Activated CD4-positive, alpha-beta T cell treated with anti-CD3 and anti-CD28 coated beads, Interleukin-2, amount 10 ng/mL, durations not matched to agents 7 days and 5 days (primary cell): Measurements from ENCODE around the gene WWOX. TPM values are rescaled to one million over a fixed set of nuclear protein-coding genes. Genes with fewer than 3 reads are reported as not detected.

ENCODE experiments used
- CTCF ChIA-PET: fragments of 350-600 bp; sonication (Branson Sonifier 250); formaldehyde crosslinking; loops from one replicate; lab custom pipeline; 2021; ENCODE audit warnings: antibody characterized with exemption; lab: Charles Lee
- POLR2A ChIA-PET: fragments of 350-600 bp; sonication (Branson Sonifier 250); formaldehyde crosslinking; loops from one replicate; lab custom pipeline; 2021; ENCODE audit warnings: antibody characterized with exemption; lab: Charles Lee
- DNase-seq: peaks from one replicate; pipeline ENCODE4 v3.0.0-alpha.2; 2020
- H3K27ac Mint-ChIP-seq: one replicate; pipeline ENCODE4 v1.8.0; 2021; ENCODE audit warnings: mild to moderate bottlenecking, moderate library complexity, mixed read lengths
- H3K27me3 Mint-ChIP-seq: one replicate; pipeline ENCODE4 v1.8.0; 2021; ENCODE audit warnings: mixed read lengths
- H3K36me3 Mint-ChIP-seq: one replicate; pipeline ENCODE4 v1.8.0; 2021; ENCODE audit warnings: low read depth, mixed read lengths
- H3K4me1 Mint-ChIP-seq: one replicate; pipeline ENCODE4 v1.8.0; 2021; ENCODE audit warnings: mixed read lengths
- H3K4me3 Mint-ChIP-seq: one replicate; pipeline ENCODE4 v1.8.0; 2021; ENCODE audit warnings: mild to moderate bottlenecking, moderate library complexity, mixed read lengths
- H3K9me3 Mint-ChIP-seq: one replicate; pipeline ENCODE4 v1.8.0; 2021; ENCODE audit warnings: mixed read lengths
- total RNA-seq, 2 experiments: library from RNA; stranded (reverse); gene quantifications; one replicate each; pipeline ENCODE4 v1.2.3, GENCODE V29; 2021

WWOX gene
- total RNA-seq, 2 experiments from 2014 or later = 22.2 to 28.9 TPM

DNA sequence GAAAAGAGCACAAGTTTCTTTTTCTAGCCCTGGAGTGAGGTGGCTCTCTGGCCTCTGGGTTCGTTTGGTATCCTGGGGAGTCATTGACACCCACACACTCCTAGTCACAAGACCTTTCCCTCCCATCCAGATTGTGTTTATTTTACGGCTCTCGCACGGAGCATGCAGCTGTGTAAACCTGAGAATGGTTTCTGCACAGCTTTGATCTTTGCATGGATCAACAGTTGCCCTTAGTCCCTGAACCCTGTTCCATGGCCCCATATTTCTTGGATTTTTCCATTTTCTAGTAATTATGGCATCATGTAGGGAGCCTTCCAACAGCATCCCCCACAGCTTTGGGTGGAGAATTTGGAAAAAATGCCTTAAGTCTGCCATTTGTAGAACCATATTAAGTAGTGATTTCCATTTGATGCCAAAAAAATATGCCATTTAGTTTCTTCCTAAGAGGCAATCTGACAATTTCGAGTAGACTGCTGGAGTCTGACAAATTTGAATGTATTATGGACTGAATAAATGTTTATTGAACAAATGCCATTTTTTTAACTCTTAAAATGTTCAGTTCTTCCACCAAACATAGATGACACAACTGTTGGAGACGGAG is 197.7 kb downstream of the WWOX start:
- no peak for DNase-seq
- Mint-ChIP-seq H3K27ac (no peak overlapping the region), H3K4me3 (no peak overlapping the region), H3K36me3 (no peaks in the 10 kb centered on the region), H3K9me3 (no peaks in the 10 kb centered on the region), H3K4me1 (no peaks in the 10 kb centered on the region), H3K27me3 (no peaks in the 10 kb centered on the region)
- CTCF ChIA-PET = no interaction called here
- POLR2A ChIA-PET = no interaction called here

GRCh38 chr16:78298986-78299385 is 199.5 kb downstream of the WWOX start:
- Mint-ChIP-seq H3K27ac (no peak overlapping the region), H3K27me3 (no peaks in the 10 kb centered on the region), H3K9me3 (no peaks in the 10 kb centered on the region), H3K36me3 (no peaks in the 10 kb centered on the region), H3K4me1 (no peaks in the 10 kb centered on the region), H3K4me3 (no peak overlapping the region)
- ChIA-PET POLR2A (no interaction called here), CTCF (interaction anchor here (1.1 kb wide), 1 partner anchor 13 kb away, joined by 5 read pairs; no protein-coding TSS in a partner anchor)
- DNase-seq = no peak

GRCh38 chr16:78300469-78300868 is 201.0 kb downstream of the WWOX start:
- Mint-ChIP-seq H3K36me3 (no peaks in the 10 kb centered on the region), H3K4me3 (no peak overlapping the region), H3K9me3 (no peaks in the 10 kb centered on the region), H3K27ac (no peak overlapping the region), H3K27me3 (no peaks in the 10 kb centered on the region), H3K4me1 (no peaks in the 10 kb centered on the region)
- ChIA-PET POLR2A (no interaction called here), CTCF (interaction anchor here (1.0 kb wide), 1 partner anchor 12 kb away, joined by 3 read pairs; no protein-coding TSS in a partner anchor)
- DNase-seq = no peak

- no peak for DNase-seq
- Mint-ChIP-seq H3K27me3 (no peaks in the 10 kb centered on the region), H3K4me1 (no peaks in the 10 kb centered on the region), H3K4me3 (no peak overlapping the region), H3K27ac (no peak overlapping the region), H3K9me3 (no peaks in the 10 kb centered on the region), H3K36me3 (no peaks in the 10 kb centered on the region)
- CTCF ChIA-PET = no interaction called here
- POLR2A ChIA-PET = no interaction called here
Observed at GRCh38 chr16:78303946-78304345, 204.5 kb downstream of the WWOX start.

- Mint-ChIP-seq H3K4me1 (peaks cover 8% of the 10 kb centered on the region), H3K36me3 (no peaks in the 10 kb centered on the region), H3K27me3 (no peaks in the 10 kb centered on the region), H3K9me3 (no peaks in the 10 kb centered on the region), H3K4me3 (no peak overlapping the region), H3K27ac (no peak overlapping the region)
- no peak for DNase-seq
- ChIA-PET CTCF (no interaction called here), POLR2A (no interaction called here)
Observed at GRCh38 chr16:78306361-78306760, 206.9 kb downstream of the WWOX start.

DNA sequence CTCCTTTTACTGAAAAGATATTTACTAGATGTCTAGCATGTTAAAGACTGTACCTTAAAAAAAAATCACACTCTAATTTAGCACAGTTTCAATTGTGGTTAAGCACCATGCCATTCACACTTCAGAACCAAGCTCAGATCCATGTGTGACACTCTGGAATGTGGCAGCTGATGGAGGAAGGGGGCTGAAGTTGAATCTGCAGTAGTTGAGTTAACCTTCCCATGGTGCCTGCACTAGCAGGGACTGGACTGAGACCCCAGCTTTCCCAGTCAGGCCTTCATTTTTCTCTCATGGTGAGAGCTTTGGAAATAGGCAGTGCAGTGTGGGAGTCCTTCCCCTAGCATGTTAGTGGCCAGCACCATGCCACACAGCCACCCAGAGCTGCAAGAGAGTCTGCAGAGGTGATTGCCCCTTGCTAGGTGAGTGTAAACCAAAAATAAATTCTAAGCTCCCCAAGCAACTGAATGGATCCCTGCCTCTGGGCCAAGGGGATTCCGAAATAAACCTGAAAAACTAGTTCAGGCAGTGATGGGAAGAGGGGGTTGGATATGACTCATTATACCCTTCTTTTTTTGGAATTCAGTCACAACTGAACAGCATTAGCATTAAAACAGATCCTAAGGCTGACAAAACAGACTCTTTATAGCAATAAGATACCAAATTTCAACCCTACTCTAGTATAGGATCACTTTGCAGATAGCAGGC is 208.5 kb downstream of the WWOX start:
- Mint-ChIP-seq H3K4me3 (no peak overlapping the region), H3K27me3 (no peaks in the 10 kb centered on the region), H3K4me1 (peaks cover 8% of the 10 kb centered on the region), H3K27ac (no peak overlapping the region), H3K9me3 (no peaks in the 10 kb centered on the region), H3K36me3 (no peaks in the 10 kb centered on the region)
- POLR2A ChIA-PET = no interaction called here
- DNase-seq = no peak
- CTCF ChIA-PET = interaction anchor here (0.9 kb wide), 1 partner anchor 24 kb away, joined by 3 read pairs; no protein-coding TSS in a partner anchor

DNA sequence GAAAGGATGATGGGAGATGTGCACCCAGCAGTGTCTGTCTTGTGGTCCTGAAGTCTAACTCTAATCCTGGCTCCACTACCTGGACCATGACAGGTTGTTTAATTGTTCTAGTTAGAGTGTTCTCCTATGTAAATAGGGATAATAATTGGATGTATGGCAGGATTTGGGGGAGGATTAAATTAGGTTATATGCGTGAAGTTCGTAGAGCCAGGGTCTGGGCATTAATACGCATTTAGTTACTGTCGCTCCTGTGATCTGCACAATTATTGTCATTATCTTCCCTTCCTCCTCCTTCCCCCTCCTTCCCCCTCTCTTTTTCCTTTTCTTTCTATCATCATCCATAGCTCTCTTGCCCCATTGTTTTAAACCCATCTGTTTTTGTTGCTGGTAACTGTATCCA is 210.3 kb downstream of the WWOX start:
- ChIA-PET CTCF (no interaction called here), POLR2A (no interaction called here)
- H3K9me3 Mint-ChIP-seq = no peaks in the 10 kb centered on the region
- H3K27me3 Mint-ChIP-seq = no peaks in the 10 kb centered on the region
- H3K36me3 Mint-ChIP-seq = no peaks in the 10 kb centered on the region
- H3K4me1 Mint-ChIP-seq = peaks cover 8% of the 10 kb centered on the region
- H3K27ac Mint-ChIP-seq = no peak overlapping the region
- H3K4me3 Mint-ChIP-seq = no peak overlapping the region
- no peak for DNase-seq

DNA sequence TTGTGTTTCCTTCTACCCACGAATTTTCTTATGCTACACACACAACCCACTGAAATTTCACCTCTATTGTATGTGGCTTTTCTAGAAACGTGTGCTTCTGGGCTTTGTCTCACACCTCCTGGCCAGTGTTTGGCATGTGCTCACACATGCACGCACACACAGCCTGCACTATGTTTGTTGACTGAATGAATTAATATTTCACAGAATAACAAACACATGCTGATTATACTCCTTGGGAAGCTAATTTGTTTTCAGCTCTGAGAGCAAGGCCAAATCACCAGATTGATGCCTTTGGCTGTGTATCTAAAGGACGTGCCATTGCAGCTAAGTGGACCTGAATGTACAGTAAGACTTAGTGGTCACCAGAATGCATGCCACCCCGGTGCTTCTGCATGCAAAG is 210.7 kb downstream of the WWOX start:
- DNase-seq = no peak
- Mint-ChIP-seq H3K27ac (no peak overlapping the region), H3K27me3 (no peaks in the 10 kb centered on the region), H3K36me3 (no peaks in the 10 kb centered on the region), H3K9me3 (no peaks in the 10 kb centered on the region), H3K4me3 (no peak overlapping the region), H3K4me1 (peaks cover 8% of the 10 kb centered on the region)
- POLR2A ChIA-PET = no interaction called here
- CTCF ChIA-PET = no interaction called here

DNA sequence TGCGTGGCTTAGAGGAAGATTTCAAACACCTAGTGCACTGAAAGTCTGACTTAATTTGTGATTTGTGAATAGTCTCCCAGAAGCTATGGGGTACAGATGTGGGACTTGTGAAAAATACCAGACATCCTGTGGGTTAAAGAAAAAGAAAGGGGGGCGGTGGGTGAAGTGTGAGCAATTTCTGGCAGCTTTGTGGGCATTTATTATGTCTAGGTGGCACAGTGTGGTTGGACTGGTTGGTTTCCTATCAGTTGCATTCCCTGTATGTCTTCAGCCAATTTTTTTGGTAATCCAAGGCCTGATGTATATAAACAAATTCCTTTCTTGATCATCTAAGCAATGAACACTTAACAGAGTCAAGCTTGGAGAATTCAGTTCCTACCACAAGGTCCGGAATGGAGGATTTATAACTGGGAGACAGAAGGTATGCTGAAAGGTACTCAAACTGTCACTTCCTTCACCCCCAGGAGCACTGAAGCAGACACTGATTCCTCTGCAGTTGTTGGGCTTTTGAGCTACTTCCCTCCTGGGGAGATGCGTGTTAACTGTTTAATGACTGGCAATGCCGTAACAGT is 211.6 kb downstream of the WWOX start:
- H3K36me3 Mint-ChIP-seq = no peaks in the 10 kb centered on the region
- CTCF ChIA-PET = no interaction called here
- H3K9me3 Mint-ChIP-seq = no peaks in the 10 kb centered on the region
- H3K27me3 Mint-ChIP-seq = no peaks in the 10 kb centered on the region
- H3K4me3 Mint-ChIP-seq = no peak overlapping the region
- POLR2A ChIA-PET = no interaction called here
- no peak overlapping the region for H3K27ac Mint-ChIP-seq
- peaks cover 8% of the 10 kb centered on the region for H3K4me1 Mint-ChIP-seq
- no peak for DNase-seq

DNA sequence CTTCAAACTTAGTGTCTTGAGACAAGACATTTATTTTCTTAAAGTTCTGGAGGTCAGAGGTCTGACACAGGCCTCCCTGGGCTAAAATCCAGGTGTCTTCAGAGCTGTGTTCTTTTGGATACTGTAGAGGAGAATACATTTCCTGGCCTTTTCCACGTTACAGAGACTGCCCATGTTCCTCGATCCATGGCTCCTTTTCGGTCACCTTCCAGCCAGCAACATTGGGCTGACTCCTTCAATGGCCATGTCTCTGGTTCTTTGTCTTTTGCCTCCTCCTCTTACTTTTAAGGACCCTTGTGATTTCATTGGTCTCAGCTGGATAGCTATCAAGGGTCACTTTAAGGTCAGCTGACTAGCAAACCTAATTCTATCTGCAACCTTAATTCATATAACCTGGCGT is 212.4 kb downstream of the WWOX start:
- Mint-ChIP-seq H3K4me3 (no peak overlapping the region), H3K27me3 (no peaks in the 10 kb centered on the region), H3K36me3 (no peaks in the 10 kb centered on the region), H3K27ac (no peak overlapping the region), H3K4me1 (peaks cover 8% of the 10 kb centered on the region), H3K9me3 (no peaks in the 10 kb centered on the region)
- no peak for DNase-seq
- POLR2A ChIA-PET = no interaction called here
- CTCF ChIA-PET = interaction anchor here (0.7 to 0.8 kb wide), 2 partner anchors 11 to 12 kb away, joined by 3 to 5 read pairs; no protein-coding TSS in a partner anchor

DNA sequence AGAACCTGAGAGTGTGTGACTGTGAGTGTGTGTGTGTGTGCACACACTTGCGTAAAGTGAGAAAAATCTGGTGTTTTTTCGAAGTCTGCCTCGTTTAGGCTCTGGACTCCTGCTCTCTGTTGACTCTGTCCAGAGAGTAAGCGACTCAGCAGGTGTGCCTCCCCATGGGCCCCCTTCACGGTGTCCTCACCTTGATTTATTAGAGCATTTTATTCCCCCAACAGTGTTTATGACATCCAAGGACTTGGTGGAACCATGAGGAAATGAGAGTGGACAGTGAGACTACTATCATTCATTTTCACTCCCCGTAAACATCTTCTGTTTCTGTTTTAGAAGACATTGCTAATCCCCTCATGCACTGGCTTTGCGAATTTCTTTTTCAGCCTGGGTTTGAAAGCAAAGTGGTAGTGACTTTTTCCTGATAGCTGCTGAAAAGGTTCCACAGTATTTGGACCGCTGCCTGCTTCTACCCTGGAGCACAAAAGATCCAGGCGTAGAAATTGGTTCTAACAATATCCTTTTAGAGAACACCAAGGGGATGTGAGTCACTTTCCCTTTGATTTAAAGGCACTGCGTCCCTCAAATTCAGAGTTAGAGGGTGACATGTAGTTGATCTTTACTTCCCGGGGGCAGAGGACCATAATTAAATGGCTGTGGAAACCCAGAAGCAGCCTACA is 218.2 kb downstream of the WWOX start:
- no peaks in the 10 kb centered on the region for H3K27me3 Mint-ChIP-seq
- no peaks in the 10 kb centered on the region for H3K4me1 Mint-ChIP-seq
- no peaks in the 10 kb centered on the region for H3K36me3 Mint-ChIP-seq
- no peak overlapping the region for H3K4me3 Mint-ChIP-seq
- H3K9me3 Mint-ChIP-seq = no peaks in the 10 kb centered on the region
- no peak for DNase-seq
- CTCF ChIA-PET = no interaction called here
- no peak overlapping the region for H3K27ac Mint-ChIP-seq
- POLR2A ChIA-PET = no interaction called here

DNA sequence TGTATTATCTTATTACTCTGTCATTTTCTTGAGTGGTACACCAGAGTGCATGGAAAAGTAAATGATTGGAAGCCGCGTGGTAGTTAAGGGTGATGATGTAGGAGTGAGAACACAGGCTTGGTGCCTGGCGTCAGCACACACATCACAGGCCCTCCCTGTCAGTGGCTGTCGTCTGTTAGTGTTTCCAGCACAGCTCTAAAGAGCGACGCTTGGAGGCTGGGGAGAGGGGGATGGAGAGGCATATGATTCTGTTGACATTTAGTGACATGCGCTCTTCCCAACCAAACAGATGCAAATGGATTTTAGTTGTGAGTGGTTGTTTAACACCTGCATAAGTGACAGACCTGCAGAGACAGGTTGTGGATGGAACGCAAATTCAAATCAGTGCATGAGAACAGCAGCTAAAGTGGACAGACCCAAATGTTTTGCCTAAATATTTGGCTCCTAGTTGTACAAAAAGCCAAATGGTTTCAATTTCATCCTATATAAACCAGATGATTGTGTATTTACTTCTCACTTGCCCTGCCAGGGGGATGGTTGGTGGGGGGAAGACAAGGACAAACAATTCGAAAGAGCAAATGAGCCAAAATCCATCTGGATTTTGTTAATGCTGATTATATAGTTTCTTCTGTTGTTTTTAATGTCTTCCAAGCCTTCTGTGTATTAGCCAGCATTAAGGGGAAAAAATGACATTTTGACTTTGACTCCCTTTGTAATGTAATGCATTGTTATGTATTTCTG is 222.3 kb downstream of the WWOX start:
- H3K27ac Mint-ChIP-seq = no peak overlapping the region
- ChIA-PET POLR2A (no interaction called here), CTCF (no interaction called here)

More for the DNA sequence above, 222.3 kb downstream of the WWOX start:
- Mint-ChIP-seq H3K36me3 (no peaks in the 10 kb centered on the region), H3K4me3 (no peak overlapping the region), H3K4me1 (no peaks in the 10 kb centered on the region), H3K27me3 (no peaks in the 10 kb centered on the region), H3K9me3 (no peaks in the 10 kb centered on the region)
- no peak for DNase-seq
